Measurements from ENCODE around the gene CPA5. TPM values are rescaled to one million over a fixed set of nuclear protein-coding genes. Genes with fewer than 3 reads are reported as not detected.

CPA5 gene, protein sequence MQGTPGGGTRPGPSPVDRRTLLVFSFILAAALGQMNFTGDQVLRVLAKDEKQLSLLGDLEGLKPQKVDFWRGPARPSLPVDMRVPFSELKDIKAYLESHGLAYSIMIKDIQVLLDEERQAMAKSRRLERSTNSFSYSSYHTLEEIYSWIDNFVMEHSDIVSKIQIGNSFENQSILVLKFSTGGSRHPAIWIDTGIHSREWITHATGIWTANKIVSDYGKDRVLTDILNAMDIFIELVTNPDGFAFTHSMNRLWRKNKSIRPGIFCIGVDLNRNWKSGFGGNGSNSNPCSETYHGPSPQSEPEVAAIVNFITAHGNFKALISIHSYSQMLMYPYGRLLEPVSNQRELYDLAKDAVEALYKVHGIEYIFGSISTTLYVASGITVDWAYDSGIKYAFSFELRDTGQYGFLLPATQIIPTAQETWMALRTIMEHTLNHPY
- 0.07 TPM in 1 of 2 replicates, not detected in the other for total RNA-seq

GRCh38 chr7:130344271-130344866 is at the start of gene CPA5:
Gene CPA5 (plus strand): TSS chr7:130344816. CDS start chr7:130346486, 1,670 bp downstream.

DNA sequence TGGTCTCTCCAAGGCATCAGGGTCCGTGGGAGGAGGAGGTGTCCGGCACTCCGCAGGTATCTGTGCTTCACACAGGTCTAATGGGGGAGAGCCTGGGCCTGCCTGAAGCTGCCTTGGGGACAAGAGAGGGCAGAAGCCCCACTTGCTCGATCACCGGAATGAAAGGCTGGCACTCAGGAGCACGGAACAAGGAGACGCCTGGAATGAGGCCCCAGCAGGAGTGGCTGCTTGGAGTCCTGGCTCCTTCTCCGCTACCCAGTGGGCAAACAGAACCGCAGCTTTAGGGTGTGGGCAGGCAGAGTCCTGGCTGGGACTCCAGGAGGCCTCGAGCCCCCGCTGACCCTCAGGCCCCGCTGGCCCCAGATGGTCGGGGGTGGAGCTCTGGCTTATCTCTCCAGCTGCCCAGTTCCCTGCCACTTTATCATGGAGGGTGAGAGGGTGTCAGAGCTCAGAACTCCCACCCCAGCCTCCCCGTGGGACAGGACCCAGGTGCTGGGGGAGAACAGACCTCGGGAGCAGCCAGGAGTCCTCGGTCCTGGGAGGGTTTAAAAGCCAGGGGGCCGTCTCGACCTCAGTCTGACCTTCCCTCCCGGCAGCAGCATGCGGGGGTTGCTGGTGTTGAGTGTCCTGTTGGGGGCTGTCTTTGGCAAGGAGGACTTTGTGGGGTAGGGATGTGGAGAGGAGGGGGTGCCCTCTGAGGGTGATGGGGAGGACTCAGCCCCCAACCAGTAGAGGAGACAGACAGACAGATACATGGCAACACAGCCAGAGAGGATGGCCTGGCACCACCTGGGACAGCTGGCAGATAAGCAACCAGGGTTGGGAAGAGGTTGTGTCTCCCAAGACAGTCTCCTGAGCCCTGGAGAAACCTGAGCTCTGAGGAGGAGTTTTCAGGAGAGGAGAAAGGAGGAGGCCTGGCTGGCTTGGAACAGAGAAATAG is 35.6 kb downstream of the CPA5 start, which contains the start of gene CPA1:
Gene CPA1 (plus strand): TSS at position 574 of the 940 bp plus-strand sequence. CDS start 27 bp downstream, at position 601.

Other genes with a start within 250 kb of the CPA5 start
- gene TMEM209, start 139.4 kb upstream of the CPA5 start, total RNA-seq, result 8.8 and 9.9 TPM in 2 replicates
- gene SSMEM1, start 137.0 kb upstream of the CPA5 start, total RNA-seq, result not detected in 2 replicates
- not detected in 2 replicates for gene CPA2, start 78.0 kb upstream of the CPA5 start, total RNA-seq
- 46.4 and 140 TPM in 2 replicates for gene CPA4, start 51.7 kb upstream of the CPA5 start, total RNA-seq
- 0.39 and 0.40 TPM in 2 replicates for gene CPA1, start 35.7 kb downstream of the CPA5 start, total RNA-seq
- gene CEP41, start 96.2 kb downstream of the CPA5 start, total RNA-seq, result 7.5 and 10.4 TPM in 2 replicates
- 262 and 361 TPM in 2 replicates for gene MEST, start 147.3 kb downstream of the CPA5 start, total RNA-seq